ENCODE results near the gene GRAP.

DNA sequence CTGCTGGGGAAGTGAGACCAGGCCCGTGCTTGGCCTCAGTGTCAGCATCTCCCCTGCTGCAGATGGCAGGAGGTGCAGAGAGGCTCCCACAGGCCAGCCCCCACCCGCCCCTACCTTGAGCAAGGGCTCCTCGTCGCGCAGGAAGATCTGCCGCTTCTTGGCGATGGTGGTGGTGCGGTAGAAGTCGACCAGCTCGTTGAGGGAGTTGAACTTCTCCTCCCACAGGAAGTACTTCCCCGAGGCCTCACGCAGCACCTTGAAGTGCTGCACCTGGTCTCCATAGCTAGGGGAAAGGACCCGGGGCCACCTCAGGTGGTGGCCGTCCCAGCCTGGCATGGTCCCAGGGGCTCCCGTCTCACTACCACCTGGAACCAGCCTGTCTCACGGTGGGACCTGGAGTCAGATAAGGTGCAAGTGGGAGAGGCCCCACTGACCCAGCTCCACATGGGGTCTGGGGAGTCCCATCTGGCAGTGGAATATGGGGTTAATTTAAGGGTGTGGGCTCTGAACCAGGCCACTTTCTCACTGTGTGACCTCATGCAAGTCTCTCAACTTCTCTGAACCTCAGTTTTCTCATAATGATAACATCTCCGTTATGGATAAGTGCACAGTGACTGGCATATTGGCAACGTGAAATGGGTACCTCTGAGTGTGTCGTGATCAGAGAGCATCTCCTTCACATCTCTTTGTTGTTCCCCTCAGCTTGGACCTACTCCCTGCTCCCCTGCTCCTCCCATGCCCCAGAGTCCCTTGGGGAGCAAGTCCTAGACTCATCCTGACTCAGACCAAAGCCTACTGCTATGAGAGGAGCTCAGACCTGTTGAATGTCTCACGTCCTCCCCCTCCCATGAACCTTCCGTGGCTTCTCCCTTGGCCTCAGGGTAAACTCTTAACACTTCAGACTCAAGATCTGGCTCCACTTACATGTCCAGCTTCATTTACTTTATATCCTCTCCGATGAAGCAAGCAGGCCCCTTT, 22.4 kb downstream of the GRAP start:
- no peak for TF ChIP-seq CTCF (conservative IDR thresholded peaks at IDR 0.05)
- no peak for TF ChIP-seq ZFX (IDR thresholded peaks at IDR 0.05)
